HG02678 (cell line): ENCODE data around the gene TM6SF1.
"Not testable (repeated sequence)": the region's sequence is repeated elsewhere in the genome, so short reads cannot be mapped to it uniquely, and the experiment has no call there.

Experiments used
- ATAC-seq: cut with Tn5 transposase; IDR thresholded peaks from one replicate; pipeline ENCODE4 v1.9.1; 2021; ENCODE audit warnings: mild to moderate bottlenecking, moderate library complexity; ENCODE audit not compliant: unreplicated experiment

The TM6SF1 gene

DNA sequence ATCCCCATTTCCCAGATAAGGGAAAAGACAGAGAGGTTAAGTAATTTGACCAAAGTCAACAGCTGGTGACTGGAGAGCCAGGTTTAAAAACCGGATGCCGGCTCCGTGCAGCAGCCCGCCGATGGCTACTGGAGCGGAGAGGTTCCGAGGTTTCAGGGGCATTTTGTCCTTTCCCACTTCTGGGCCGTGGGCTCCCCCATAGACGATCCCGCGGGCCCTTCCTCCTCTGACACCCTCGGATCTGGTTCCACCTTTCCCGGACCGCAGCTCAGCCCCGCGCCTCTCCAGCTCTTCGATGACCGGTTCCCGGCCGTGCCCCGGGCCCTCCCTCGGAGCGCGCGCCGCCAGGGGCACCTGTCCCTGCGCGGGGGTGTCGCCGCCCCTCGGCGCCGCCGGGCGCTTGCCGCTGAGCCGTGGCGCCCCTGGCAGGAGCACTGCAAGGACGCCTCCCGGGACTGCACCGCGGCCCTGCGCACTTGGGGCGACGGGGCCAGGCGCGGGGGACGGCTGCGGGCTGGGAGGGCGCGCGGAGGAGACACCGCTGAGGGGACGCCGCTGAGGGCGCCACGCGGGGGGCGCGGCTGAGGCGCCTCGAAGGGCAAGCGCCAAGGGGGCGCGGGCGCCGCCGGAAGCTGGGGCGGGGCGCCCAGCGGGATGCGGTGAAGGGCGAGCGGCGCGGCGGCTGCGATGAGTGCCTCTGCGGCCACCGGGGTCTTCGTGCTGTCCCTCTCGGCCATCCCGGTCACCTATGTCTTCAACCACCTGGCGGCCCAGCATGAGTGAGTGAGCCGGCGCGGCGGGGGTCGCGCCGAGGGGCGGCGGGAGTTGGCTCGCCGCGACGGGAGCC lies at the start of gene TM6SF1:
TM6SF1 (plus strand) TSS at position 652 of the 847 bp plus-strand sequence; CDS start at position 688, 36 bp downstream.
- peak; percentile 49 for ATAC-seq

DNA sequence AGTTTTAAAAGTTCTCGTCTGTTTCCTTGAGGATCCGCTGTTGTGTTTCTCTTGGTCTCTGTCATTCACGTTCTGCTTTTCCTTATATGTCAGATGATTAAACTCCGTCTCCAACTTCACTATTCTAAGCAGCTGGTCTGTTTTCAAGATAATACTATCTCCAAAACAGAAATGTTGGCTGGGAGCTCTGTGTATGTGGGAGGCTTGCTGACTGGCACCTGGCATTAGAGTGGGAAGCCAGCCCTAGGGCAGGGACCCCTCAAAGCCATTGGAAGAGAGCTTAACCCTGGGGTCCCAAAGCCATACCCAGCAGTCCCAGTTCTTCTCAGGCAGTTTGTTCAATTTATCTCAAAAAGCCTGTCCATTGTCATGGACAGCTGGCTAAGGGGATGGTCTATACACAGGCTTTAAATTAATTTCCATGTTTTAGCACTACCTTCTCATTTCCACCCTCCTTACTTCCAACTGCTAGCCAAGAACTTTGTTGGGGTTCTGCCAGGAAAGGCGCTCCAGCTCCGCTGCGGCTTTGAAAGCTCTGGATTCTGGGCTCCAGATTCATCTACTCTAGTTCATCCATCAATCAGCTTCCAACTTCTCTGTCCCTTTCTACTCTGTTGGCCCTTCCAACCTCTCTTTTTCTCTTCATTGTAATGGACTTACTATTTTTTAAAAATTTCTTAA lies 49.6 kb upstream of the TM6SF1 start:
- no peak for ATAC-seq

DNA sequence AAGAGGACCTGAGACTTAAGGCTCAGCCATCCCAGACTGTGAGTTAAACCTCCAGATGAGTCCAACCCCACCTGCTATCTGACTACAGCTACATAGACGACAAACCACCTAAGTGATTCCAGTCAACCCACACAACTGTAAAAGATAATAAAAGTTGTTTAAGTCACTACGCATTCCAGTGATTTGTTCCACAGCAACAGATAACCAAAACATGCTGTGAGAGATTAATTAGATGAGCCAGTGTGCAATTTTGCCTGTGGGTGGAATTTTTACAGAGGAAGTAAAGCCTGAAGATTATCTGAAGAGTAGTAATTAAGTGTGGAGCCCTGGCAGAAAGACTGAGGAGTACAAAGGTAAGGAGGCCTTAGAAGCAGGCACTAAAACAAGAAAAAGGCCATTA lies 45.8 kb upstream of the TM6SF1 start:
- no peak for ATAC-seq

DNA sequence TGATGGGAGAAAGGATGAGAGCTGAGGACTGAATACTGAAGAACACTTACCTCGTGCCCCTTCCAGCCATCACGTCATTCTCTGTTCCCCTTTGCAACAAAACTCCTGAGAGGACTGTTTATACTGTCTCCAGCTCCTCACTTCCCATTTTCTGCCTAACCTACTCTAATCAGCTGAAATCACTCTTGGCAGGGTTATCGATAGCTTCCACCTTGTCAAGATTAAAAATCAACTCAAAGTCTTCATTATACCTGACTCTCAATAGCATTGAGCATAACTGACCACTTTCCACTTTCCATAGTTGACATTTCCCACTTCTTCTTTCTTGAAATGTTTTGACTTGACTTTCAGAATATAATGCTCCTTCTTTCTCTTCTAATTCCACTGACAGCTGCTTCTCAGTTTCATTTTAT lies 44.7 kb upstream of the TM6SF1 start:
- no peak for ATAC-seq

DNA sequence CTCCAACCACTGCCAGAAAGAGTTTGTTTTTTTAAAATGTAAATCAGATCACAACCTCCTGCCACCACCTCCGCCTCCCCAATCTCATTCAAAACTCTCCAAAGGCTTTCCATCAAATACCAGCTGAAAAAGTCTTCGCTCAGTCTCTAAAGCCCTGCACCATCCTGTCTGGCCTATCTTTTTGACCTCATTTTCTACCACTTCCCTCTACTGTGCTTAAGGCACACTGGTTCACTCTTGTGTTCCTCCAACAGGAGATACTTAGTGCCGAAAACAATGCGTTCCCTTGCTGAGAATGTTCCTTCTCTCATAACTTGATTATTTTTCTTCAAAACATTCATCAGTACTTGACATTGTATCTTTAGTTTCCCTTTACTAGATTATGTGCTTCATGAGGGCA lies 43.9 kb upstream of the TM6SF1 start:
- no peak for ATAC-seq

DNA sequence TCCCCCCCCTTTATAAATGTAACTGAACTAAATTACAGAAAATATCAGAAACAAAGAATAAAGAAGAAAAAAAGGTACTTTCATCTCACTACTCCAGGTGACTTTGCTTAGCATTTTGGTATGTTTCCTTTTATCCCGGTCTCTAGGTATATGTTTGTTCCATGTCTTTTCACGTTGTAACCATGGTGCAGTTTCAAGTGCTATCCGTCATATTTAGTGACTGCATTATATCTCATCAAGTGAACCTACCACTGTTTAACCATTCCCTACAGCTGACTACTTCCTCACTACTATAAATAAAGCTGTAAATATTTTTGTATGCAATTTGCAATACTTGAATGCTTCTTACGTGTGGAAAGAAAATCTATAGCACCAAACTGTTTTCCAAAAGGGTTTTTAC lies 42.6 kb upstream of the TM6SF1 start:
- no peak for ATAC-seq

DNA sequence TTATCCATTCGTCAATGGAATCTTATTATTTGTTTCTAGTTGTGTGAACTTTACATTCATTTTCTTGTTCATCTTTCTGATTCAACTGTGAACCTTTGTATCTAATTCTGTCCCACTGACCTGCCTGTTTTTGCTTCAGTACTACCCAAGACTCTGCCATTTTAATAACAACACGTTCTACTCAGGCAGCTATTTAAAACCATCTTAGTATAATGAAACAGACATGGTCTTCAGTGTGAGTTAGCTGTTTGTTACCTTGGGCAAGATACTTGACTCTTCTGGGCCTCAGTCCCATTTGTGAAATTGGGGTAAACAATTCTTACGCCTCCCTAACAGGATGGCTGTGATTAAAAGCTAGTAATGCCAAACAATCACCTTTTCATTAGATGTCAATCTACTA lies 42.0 kb upstream of the TM6SF1 start:
- no peak for ATAC-seq

DNA sequence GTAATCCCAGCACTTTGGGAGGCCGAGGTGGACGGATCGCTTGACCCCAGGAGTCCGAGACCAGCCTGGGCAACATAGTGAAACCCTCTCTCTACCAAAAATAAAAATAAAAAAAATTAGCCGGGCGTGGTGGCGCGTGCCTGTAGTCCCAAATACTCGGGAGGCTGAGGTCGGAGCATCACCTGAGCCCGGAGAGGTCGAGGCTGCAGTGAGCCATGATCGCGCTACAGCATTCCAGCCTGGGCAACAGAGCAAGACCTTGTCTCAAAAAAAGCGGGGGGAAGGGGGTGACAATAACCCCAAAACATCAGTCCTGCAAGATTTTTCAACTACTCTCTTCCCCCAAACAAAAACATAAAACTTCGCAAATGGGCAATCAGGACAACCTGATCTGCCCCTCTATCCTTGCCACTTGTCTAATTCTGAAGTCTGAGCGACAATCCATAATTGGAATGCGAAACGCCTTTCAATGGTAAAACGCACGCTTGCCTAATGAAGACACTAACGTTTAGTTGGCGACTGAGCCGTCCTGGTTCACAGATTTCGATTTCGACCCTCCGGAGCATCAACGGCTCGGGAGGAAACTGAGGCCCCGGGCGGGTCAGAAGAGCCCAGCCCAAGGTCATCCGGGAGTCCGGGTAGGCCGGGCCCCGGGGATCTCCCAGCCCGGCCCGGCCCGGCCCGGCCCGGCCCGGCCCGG lies 41.3 kb upstream of the TM6SF1 start:
- ATAC-seq = no peak

DNA sequence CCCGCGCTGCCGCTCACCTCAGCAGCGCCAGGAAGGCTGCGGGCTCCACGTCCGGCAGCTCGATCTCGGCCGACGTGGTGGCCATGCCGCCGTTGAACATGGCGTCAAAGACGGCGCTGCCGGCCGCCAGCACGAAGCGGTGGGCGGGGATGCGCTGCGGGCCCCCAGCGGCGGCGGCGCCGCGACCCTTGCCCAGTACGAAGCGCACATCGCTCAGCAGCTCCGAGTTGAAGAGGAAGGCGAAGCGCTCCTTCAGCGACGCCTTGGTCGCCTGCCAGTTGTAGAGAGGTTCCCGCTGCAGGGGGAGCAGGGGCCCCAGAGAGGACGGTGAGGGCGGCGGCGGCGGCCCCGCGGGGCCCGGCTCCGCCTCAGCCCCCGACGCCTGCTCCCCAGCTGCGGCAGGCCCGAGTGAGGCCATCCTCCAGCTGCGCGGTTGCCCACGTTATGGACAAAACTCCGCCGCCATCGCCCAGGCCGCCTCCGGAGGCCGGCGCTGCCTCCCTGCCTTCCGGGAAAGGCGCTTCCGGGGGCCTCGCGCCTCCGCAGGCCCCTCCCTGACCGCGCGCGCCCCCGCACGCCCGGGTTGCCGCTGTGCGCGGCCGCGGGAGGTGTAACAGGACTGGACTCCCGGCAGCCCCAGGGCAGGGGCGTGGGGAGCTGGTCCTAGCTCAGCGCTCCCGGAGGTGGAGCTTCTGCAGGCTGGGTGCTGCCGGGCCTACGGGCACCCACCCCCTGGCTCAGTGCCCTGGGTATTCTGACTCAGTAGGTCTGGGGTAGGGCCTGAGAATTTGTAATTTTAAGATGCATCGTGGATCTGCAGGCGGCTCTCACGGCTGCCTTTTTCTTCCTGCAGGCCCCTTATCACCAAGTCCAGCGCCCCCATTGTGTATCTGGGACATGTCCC lies 40.5 kb upstream of the TM6SF1 start, which contains the start of gene BTBD1:
BTBD1 (minus strand) TSS at position 519 of the 904 bp plus-strand sequence; CDS start at position 418, 101 bp downstream.
- peak; percentile 89 for ATAC-seq

DNA sequence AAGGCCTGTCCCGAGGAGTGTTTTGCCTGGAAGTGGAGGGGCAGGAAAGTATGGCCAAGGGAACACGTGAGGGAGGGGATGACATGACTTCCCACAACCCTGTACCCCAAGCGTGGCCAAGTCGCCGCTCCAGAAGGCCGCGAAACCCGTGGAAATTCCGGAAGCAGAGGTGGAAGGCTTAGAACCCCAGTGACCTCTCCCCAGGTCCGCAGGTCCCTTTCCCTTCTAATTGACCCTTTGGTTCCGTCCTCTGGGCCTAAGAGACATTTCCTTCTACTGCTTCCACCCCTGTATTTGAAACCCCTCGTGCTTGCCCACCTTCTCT lies 39.8 kb upstream of the TM6SF1 start:
- ATAC-seq = no peak

DNA sequence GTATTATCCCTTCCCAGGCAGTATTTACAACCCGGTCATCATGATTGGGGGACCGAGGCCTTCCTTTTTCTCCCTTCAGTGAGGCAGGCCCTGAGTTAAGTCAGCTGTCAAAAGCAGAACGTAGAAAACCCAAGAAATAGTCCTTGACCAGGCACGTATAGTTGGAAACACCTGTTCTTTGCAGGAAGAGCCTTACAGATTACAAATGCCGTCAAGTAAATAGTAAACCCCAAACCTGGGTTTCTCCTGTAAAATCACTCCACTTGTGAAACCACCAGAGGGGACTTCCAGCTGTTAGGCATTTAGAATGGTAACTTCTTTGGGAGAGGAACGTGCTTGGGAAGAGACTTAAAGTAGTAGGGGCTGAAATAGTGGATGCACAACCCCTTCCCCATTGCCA lies 39.4 kb upstream of the TM6SF1 start:
- no peak for ATAC-seq

DNA sequence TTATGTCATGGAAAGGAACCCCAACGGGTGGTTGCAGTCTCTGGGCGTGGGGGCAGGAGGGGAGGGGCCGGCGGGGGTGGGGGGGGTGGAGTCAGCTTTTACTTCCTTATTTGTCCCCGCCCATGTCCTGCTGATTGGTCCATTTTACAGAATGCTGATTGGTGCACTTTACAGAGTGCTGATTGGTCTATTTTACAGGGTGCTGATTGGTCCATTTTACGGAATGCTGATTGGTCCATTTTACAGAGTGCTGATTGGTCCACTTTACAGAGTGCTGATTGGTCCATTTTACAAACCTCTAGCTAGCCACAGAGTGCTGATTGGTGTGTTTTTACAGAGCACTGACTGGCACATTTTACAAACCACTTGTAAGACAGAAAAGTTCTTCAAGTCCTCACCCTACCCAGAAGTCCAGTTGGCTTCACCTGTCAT lies 38.2 kb upstream of the TM6SF1 start:
- not testable (repeated sequence) for ATAC-seq

DNA sequence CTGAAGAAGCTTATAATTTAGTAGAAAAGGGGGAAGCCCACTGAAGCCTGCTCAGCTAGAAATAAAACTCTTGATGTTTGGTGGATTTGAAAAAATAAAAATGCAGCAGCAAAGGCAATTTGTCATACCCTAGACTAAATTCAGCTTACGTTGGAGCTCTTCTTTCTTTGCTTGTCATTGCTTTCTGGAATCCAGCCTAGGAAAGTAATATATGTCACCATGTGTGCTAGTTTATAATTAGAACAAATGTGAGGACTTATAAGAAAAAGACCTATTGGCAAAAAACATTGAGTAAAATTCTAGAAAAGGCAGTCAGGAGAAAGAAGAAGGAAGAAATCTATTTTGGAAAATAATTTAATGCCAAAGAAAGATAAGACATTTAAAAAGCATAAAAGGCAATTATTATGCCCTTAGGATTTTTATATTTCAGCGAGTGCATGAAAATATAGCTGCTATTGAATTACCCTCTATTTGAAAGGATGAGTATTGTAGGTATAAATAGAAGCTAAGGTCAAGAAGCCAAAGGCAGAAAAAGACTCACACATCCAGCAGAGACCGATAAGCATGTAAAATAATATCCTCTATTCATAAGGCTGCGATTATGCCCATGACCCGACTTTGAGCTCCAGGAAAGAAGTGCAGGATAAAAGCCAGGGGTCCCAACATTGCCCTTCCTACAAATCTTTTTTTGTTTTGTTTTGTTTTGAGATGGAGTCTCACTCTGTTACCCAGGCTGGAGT lies 29.8 kb upstream of the TM6SF1 start:
- ATAC-seq = no peak

DNA sequence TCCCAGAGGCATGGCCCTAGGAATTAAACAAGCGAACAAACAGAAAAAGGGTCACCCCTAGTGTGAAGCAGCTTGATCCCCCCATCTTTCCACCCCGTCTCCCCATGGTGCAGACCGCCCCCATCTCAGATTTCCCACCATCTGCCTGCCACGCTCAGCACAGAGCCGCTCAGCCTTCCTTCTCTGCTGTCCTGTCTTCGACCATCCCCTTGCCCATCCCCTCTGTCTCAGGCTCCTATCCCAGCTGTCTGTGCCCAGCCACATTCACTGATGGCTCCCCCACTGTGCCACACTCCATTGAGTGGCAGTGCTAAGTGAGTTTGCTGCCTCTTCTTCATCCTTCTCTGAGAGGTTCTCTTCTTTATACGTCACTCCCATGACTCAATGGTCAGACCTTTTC lies 28.7 kb upstream of the TM6SF1 start:
- no peak for ATAC-seq

DNA sequence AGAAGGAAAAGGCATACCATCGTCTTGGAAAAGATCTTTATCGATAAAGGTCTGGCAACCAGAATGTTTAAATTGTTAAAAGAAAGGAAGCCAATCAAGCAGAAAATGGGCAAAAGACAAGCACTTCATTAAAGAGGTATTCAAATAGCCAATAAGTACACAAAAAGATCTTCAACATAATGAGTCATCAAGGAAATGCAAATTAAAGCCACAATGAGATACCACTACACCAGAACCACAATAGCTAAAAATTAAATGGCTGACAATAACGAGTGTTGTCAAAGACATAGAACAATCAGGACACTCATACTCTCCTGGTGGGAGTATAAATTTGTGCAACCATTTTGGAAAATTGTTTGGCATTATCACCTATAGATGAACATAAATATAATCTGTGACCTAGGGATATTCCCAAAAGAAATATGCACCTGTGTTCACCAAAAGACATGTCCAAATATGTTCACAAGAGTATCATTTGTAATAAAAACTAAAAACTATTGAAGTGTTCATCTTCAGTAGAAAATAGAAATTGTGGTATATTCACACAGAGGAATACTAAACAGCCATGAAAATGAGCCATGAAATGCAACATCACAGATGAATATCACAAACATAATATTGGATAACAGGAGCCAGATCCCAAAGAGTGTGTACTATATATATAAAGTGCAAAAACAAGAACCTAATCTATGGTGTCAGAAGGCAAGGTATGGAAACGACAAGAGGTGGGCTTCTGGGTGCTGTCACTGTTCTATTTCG lies 26.0 kb upstream of the TM6SF1 start:
- no peak for ATAC-seq

DNA sequence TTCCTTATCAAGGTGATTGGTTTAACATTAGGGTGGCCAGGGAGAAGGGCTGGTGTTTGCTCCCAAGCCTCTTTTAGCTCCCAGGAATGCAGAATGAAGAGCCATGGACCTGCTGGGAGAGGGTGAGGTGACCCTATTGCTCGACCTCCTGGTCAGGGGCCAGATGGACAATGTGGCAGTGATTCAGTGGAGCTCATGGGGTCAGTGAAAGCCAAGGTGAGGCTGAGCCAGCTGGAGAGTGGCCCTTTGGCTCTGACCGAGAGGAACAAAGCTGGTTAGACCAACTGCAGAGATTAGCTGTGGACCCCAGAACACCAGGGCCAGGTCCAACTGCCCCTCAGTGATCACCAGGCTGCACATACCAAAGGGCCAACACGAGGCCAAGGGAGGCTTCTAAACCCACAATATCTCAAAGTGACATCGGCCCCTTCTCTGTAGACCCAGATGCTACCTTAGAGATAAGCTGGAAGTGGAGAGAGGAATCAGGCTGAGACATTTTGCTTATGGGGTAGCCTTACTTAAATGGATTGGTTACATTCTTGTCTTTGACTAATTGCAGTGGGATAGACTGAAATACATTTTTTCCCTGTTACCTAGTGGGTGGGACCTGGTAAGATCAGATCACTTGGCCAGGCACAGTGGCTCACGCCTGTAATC lies 24.6 kb upstream of the TM6SF1 start:
- ATAC-seq = no peak

DNA sequence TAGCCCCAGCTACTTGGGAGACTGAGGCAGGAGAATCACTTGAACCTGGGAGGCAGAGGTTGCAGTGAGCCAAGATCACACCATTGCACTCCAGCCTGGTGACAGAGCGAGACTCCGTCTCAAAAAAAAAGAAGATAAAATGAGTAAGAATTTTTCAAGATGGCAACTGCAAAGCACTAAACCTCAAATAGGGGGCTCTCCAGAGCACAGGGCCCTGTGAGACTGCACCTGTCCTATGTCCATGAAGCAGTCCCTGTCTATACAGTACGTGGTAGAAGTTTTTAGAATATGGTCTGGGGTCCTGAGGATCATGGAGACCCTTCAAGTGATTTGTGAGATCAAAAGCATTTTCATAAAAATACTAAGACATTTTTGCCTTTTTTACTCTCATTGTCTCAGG lies 22.0 kb upstream of the TM6SF1 start:
- ATAC-seq = not testable (repeated sequence)

DNA sequence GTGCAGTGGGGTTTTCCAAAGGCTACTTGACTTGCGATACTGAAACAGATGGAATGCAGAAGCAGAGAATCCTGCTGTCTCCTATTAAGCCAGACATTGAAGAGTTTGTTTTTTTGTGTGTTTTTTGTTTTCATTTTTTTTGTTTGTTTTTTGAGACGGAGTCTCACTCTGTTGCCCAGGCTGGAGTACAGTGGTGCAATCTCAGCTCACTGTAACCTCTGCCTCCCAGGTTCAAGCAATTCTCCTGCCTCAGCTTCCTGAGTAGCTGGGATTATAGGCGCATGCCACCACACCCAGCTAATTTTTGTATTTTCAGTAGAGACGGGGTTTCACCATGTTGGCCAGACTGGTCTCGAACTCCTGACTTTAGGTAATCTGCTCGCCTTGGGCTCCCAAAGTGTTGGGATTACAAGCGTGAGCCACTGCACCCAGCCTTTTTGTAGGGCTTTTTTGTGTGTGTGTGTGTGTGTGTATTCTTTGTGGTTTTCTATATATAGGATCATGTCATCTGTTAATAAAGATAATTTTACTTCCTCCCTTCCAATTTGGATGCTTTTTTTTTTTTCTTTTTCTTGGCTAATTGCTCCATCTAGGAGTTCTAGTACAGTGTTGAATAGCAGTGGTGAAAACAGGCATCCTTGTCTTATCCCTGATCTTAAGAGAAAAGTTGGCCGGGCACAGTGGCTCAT lies 21.4 kb upstream of the TM6SF1 start:
- not testable (repeated sequence) for ATAC-seq
